HCT116 (cell line): ENCODE data around the gene ERFE.

Experiments
- CTCF ChIP-seq, 3 experiments: fragments of 200-600 bp in 1 of 3; sonication (generic) in 1 of 3; IDR thresholded peaks in 2 of 3; conservative IDR thresholded peaks in 1 of 3; 2 replicates each; pipeline ENCODE4 v1.5.1; 2012 to 2017; ENCODE audit warnings: low read depth in 2 of 3, low read length in 2 of 3, antibody characterized with exemption in 1 of 3, borderline replicate concordance in 1 of 3, control low read depth in 1 of 3, mild to moderate bottlenecking in 1 of 3, mixed read lengths in 1 of 3, mixed run types in 1 of 3, moderate library complexity in 1 of 3; ENCODE audit not compliant: insufficient read depth in 1 of 3
- ELF1 ChIP-seq: IDR thresholded peaks from 2 replicates; pipeline ENCODE4 v1.6.1; 2012; ENCODE audit warnings: low read depth, borderline replicate concordance

- TF ChIP-seq CTCF (IDR thresholded peaks at IDR 0.05 in 2 of 3, conservative IDR thresholded peaks at IDR 0.05 in 1 of 3; ENCODE audit: borderline replicate concordance in 1 of 3, insufficient read depth in 1 of 3, low read depth in 2 of 3, low read length in 2 of 3), result no peak
- no peak for TF ChIP-seq ELF1
These were observed 31.7 kb downstream of the ERFE start for GRCh38 chr2:238190445-238190844.
